GM18511 (cell line): ENCODE data around the gene MED27.
"Not testable (repeated sequence)": the region's sequence is repeated elsewhere in the genome, so short reads cannot be mapped to it uniquely, and the experiment has no call there.

Source experiments
- ATAC-seq: cut with Tn5 transposase; IDR thresholded peaks from one replicate; pipeline ENCODE4 v1.9.1; 2021; ENCODE audit warnings: mild to moderate bottlenecking, moderate library complexity; ENCODE audit not compliant: unreplicated experiment

MED27 gene

GRCh38 chr9:132077881-132078698, 1.6 kb downstream of the MED27 start:
- no peak for ATAC-seq

GRCh38 chr9:132075853-132076252, 3.8 kb downstream of the MED27 start:
- no peak for ATAC-seq

- no peak for ATAC-seq
These were observed 4.9 kb downstream of the MED27 start for GRCh38 chr9:132074736-132075135.

- ATAC-seq: no peak
These were observed 7.7 kb downstream of the MED27 start for GRCh38 chr9:132071847-132072507.

- ATAC-seq: no peak
These were observed 10.4 kb downstream of the MED27 start for GRCh38 chr9:132069046-132069898.

- no peak for ATAC-seq
These were observed 11.1 kb downstream of the MED27 start for GRCh38 chr9:132068605-132069004.

GRCh38 chr9:132066511-132066910, 13.2 kb downstream of the MED27 start:
- ATAC-seq: no peak

- ATAC-seq: no peak
These were observed 13.6 kb downstream of the MED27 start for GRCh38 chr9:132066057-132066456.

- ATAC-seq: no peak
These were observed 16.4 kb downstream of the MED27 start for GRCh38 chr9:132063281-132063680.

- ATAC-seq: no peak
These were observed 16.9 kb downstream of the MED27 start for GRCh38 chr9:132062806-132063205.

- ATAC-seq: no peak
These were observed 18.1 kb downstream of the MED27 start for GRCh38 chr9:132061526-132061925.

- no peak for ATAC-seq
These were observed 20.3 kb downstream of the MED27 start for GRCh38 chr9:132059361-132059760.

GRCh38 chr9:132058226-132058625, 21.4 kb downstream of the MED27 start:
- ATAC-seq: not testable (repeated sequence)

- no peak for ATAC-seq
These were observed 22.7 kb downstream of the MED27 start for GRCh38 chr9:132056717-132057560.

GRCh38 chr9:132055756-132056155, 23.9 kb downstream of the MED27 start:
- no peak for ATAC-seq

GRCh38 chr9:132054024-132054423, 25.6 kb downstream of the MED27 start:
- ATAC-seq: no peak

GRCh38 chr9:132049900-132050299, 29.8 kb downstream of the MED27 start:
- ATAC-seq: no peak

GRCh38 chr9:132049323-132049882, 30.3 kb downstream of the MED27 start:
- no peak for ATAC-seq

- ATAC-seq: no peak
These were observed 31.5 kb downstream of the MED27 start for GRCh38 chr9:132048201-132048600.

- no peak for ATAC-seq
These were observed 33.2 kb downstream of the MED27 start for GRCh38 chr9:132046456-132046855.
